Measurements from ENCODE around the gene FBXO8.

DNA sequence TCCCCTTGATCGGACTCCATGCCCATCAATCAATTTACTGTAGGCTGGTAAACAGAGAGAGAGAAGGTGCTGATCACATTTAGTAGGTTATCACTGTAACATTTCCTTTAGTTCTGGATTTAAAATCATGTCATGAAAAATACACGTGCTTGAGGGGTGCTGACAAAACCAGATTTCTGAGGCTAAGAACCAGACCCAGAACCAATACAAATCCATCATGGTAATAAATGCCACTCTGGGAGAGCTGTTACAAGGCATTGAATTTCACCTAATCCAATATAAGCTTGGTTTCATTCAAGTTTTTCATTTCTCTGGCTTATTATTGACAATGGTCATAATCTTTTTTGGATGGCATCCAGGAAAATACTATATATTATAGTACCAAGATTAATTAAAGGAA lies 54.5 kb downstream of the FBXO8 start:
- TF ChIP-seq, protein P1, sequence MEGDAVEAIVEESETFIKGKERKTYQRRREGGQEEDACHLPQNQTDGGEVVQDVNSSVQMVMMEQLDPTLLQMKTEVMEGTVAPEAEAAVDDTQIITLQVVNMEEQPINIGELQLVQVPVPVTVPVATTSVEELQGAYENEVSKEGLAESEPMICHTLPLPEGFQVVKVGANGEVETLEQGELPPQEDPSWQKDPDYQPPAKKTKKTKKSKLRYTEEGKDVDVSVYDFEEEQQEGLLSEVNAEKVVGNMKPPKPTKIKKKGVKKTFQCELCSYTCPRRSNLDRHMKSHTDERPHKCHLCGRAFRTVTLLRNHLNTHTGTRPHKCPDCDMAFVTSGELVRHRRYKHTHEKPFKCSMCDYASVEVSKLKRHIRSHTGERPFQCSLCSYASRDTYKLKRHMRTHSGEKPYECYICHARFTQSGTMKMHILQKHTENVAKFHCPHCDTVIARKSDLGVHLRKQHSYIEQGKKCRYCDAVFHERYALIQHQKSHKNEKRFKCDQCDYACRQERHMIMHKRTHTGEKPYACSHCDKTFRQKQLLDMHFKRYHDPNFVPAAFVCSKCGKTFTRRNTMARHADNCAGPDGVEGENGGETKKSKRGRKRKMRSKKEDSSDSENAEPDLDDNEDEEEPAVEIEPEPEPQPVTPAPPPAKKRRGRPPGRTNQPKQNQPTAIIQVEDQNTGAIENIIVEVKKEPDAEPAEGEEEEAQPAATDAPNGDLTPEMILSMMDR (IDR thresholded peaks at IDR 0.05), result no peak
- TF ChIP-seq POLR2A (IDR thresholded peaks at IDR 0.05), result no peak

Data from uterus (tissue), 2 donors.